ENCODE data around the gene PPFIBP1. TPM values are rescaled to one million over a fixed set of nuclear protein-coding genes. Genes with fewer than 3 reads are reported as not detected.
A peak's percentile ranks its signal among the peaks of the same experiment; 100 is the strongest.

PPFIBP1 gene
- total and polyA plus RNA-seq, 4 donors, result 13.6 to 150 (median 63.1) TPM

DNA sequence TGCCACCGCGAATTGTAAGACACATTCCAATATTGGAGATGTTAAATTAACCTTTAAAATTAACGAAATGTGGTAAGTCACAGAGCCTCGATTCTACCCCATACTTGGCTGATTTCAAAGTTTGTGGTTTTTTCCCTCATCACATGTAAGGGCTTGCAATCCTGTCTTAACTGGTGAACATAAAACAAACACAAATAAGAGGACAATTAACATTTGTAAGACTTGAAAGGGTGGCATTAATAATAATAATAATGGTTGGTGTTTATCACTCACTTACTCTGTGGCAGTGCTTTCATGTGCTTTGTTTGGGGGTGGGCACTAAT lies 26.6 kb downstream of the PPFIBP1 start:
- H3K9ac ChIP-seq (ENCODE audit: insufficient read depth in 1 of 2, low read length in 2 of 2), result no peak overlapping the region
- WGBS, 2 donors, result 62 to 63% methylated on average over 4 of the region's 4 CpGs
- no peak for TF ChIP-seq CTCF (IDR thresholded peaks at IDR 0.05; ENCODE audit: control extremely low read depth, extremely low read depth)
- no peaks in the 10 kb centered on the region for H3K27me3 ChIP-seq (ENCODE audit: control insufficient read depth in 3 of 3, insufficient read depth in 3 of 3, low read length in 2 of 3)
- H3K4me3 ChIP-seq, result no peak overlapping the region
- peaks cover 23 to 83% (median 59%) of the 10 kb centered on the region in 5 donors for H3K4me1 ChIP-seq (ENCODE audit: control insufficient read depth in 5 of 5, insufficient read depth in 5 of 5, low read length in 5 of 5)
- no peaks in the 10 kb centered on the region for H3K36me3 ChIP-seq (ENCODE audit: control insufficient read depth in 4 of 4, insufficient read depth in 4 of 4, low read length in 4 of 4)
- no peak for ATAC-seq (ENCODE audit: insufficient read depth, low FRiP score)
- no peak for DNase-seq
- no peaks in the 10 kb centered on the region for H3K9me3 ChIP-seq (ENCODE audit: control insufficient read depth in 4 of 4, insufficient read depth in 3 of 4, low read length in 3 of 4)
- peak overlapping the region in 1 of 2 donors; percentile 93 for H3K27ac ChIP-seq (ENCODE audit: low read depth in 1 of 2, low read length in 1 of 2)

DNA sequence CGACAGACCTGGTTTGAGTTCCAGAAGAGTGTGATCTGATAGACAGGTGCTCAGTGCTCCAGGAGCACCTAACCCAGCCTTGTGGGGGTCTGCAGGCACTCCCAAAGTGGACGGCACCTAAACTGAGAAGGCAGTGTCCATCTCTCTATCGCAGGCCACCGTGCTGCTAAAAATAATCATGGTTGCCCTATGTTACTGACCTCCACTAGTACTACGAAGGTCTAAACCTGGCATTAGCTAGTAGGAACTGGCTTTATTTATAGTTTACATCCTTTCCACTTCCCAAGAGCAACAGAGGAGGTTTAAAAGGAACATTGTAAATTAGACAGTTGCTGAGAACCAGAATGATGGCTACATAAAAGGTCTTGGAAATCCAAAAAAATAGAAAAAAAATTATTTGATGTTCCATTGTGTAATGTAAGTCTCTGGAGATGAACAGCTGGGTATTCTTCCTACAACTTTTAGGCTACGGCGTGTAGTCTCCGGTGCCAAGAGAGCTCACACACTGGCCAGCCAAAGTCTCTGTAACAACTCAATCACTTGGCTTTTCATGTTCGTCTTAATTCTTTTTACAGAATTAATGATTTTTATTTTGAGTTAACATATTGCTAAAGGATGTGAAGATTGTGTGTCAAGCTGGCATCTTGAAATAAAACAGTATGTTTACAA lies 27.3 kb downstream of the PPFIBP1 start:
- ATAC-seq (ENCODE audit: insufficient read depth, low FRiP score), result no peak
- peak; percentile 61 to 83 (median 75) for DNase-seq
- Histone ChIP-seq H3K4me1 (ENCODE audit: control insufficient read depth in 5 of 5, insufficient read depth in 5 of 5, low read length in 5 of 5) (peaks cover 24 to 85% (median 65%) of the 10 kb centered on the region in 5 donors), H3K27me3 (ENCODE audit: control insufficient read depth in 3 of 3, insufficient read depth in 3 of 3, low read length in 2 of 3) (no peaks in the 10 kb centered on the region), H3K27ac (ENCODE audit: low read depth in 1 of 2, low read length in 1 of 2) (peak overlapping the region; percentile 47 to 72), H3K9me3 (ENCODE audit: control insufficient read depth in 4 of 4, insufficient read depth in 3 of 4, low read length in 3 of 4) (no peaks in the 10 kb centered on the region), H3K4me3 (no peak overlapping the region), H3K36me3 (ENCODE audit: control insufficient read depth in 4 of 4, insufficient read depth in 4 of 4, low read length in 4 of 4) (no peaks in the 10 kb centered on the region), H3K9ac (ENCODE audit: insufficient read depth in 1 of 2, low read length in 2 of 2) (no peak overlapping the region)
- TF ChIP-seq CTCF (IDR thresholded peaks at IDR 0.05; ENCODE audit: control extremely low read depth, extremely low read depth), result no peak
- 57 to 70% methylated on average over 9 of the region's 9 CpGs for WGBS, 2 donors

DNA sequence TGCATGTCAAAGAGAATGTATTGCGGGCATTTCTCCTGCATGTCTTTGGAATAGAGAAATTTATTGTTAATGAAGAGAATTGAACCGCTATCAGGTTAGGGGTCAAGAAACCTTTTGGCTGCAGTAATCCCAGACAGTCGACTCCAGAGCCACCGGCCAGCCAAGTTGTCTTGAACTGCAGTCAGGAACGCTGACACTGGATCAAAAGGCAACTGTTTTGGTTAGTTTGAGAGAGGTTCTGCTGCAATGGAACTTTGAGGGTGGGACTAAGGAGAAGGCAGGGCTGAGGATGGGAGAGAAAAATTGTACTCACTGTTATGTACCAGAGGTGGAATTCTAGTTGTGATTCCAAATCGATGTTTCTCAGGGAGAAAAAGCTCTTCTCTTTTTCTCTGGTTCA lies 28.2 kb downstream of the PPFIBP1 start:
- ATAC-seq (ENCODE audit: insufficient read depth, low FRiP score), result no peak
- Histone ChIP-seq H3K27me3 (ENCODE audit: control insufficient read depth in 3 of 3, insufficient read depth in 3 of 3, low read length in 2 of 3) (no peaks in the 10 kb centered on the region), H3K4me1 (ENCODE audit: control insufficient read depth in 5 of 5, insufficient read depth in 5 of 5, low read length in 5 of 5) (peaks cover 19 to 93% (median 69%) of the 10 kb centered on the region in 5 donors), H3K4me3 (no peak overlapping the region), H3K9ac (ENCODE audit: insufficient read depth in 1 of 2, low read length in 2 of 2) (no peak overlapping the region), H3K36me3 (ENCODE audit: control insufficient read depth in 4 of 4, insufficient read depth in 4 of 4, low read length in 4 of 4) (no peaks in the 10 kb centered on the region), H3K9me3 (ENCODE audit: control insufficient read depth in 4 of 4, insufficient read depth in 3 of 4, low read length in 3 of 4) (no peaks in the 10 kb centered on the region), H3K27ac (ENCODE audit: low read depth in 1 of 2, low read length in 1 of 2) (peak overlapping the region in 1 of 2 donors; percentile 47)
- TF ChIP-seq CTCF (IDR thresholded peaks at IDR 0.05; ENCODE audit: control extremely low read depth, extremely low read depth), result no peak
- DNase-seq, result no peak
- WGBS, 2 donors, result 84 to 87% methylated on average over 6 of the region's 6 CpGs

Measured in lung (tissue), 12 donors.